GM12872 (cell line): ENCODE data around the gene POLE.

ENCODE experiments used
- CTCF ChIP-seq: IDR thresholded peaks from 3 replicates; pipeline ENCODE4 v1.5.1; 2011; ENCODE audit warnings: low read depth, mild to moderate bottlenecking, low read length, moderate library complexity; ENCODE audit not compliant: insufficient read depth

The POLE gene

DNA sequence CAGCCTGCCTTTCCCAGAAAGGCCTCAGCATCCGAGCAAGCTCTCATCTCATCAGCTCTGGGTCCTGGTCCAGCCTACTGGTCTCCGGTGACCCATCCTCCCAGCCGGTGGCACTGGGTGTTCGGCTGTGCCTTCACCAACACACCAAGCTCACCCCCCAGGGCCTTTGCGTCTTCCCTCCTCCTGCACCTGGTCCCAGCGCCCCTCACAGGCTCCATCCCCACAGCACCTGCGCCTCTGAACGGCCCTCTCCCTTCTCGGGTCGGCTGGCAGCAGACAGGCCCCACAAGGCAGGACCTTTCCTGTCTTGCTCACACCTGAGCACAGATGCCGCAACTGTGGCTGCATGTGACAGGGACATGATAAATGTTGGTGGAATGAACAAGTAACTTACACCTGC is 55.5 kb downstream of the POLE start:
- no peak for TF ChIP-seq CTCF

DNA sequence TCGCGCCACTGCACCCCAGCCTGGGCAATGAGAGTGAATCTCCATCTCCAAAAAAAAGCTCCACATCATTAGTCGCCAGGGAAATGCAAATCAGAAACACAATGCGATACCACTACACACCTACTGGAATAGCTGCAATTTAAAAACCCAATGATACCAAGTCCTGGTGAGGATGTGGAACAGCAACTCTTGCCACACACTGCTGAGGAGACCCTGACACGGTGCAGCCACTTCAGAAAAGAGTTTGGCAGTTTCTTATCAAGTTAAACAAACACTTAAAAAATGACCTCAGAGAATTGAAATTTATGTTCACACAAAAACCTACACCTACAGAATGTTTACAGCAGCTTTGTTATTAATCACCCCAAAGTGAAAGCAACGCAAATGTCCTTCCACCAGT is 56.5 kb downstream of the POLE start:
- TF ChIP-seq CTCF = no peak

DNA sequence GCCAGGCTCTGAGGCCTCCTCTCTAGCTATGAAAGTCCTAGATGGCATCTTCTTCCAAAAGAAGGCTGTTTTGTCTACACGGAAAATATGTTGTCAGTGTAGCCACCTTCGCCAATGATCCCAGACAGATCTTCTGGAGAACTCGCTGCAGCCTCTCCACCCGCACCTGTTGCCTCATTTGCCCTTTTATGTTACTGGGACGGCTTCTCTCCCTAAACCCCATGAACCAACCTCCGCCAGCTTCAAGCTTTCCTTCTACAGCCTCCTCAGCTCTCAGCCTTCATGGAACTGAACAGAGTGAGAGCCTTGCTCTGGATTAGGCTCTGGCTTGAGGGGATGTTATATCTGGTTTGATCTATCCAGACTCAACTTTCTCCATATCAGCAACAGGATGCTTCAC is 57.8 kb downstream of the POLE start:
- no peak for TF ChIP-seq CTCF

DNA sequence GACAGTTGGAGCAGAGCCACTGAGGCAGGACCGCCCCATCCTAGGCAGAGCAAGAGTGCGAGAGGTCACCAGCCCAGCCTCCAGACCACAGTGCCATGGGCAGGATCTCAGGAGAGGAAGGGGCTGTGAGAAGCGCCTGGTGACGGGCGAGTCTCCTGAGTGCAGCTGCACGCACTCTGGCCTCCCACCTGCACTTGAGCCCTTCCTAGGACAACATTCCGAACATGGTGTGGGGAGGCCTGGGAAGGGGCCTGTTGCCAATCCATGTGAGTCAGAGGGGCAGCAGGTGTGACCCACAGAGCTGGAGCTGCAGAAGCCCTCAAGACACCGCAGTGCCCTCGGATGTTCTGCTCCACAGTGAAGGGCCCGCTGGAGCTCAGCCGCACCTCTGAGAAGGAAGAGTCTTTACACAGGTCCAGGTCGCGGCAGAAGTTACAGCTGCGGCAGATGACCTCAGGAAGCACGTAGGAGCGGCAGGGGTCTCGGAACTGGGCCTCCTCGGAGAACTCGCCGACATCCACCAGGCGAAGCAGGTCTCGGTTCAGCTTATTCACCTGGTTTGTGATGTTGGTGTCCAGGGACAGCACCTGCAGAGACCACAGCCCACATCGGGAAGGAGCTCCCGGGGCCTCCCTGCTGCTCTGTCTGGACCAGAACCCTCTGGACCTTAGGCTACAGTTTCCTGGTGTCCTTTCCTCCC is 61.3 kb downstream of the POLE start:
- no peak for TF ChIP-seq CTCF

DNA sequence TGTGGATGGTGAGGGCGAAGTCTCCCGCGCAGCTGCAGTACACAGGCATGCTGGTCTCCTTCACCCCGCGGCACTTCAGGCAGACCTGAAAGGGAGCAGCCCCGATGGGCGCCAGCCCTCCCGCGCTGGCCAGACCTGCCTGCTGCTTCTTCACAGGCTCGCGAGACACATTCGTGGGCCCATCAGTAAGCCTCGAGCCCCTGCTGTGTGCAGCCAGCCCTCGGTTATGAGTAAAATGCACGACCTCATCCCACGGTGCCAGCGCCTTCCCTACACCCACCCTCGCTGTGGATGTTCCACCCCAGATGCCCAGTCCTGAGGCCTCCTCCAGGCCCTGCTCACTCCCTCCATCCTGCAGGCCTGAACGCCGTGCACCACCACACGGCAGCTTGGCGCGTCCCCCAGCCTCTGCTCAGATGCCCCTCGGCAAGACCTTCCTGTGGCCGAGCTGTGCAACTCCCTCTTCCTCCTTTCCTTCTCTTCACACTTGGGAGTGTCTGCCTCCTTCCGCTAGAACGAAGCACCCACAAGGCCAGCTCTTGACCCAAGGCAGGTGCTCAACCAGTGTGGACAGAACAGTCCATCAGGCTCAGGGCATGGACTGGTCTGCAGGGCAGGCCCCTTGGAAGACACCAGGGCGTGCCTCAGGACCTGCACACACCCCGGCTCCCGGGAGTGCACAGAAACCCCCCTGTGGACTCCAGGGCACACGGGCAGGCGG is 62.1 kb downstream of the POLE start:
- TF ChIP-seq CTCF = no peak

GRCh38 chr12:132624186-132624855 is 62.8 kb downstream of the POLE start:
- no peak for TF ChIP-seq CTCF

- no peak for TF ChIP-seq CTCF
These were observed 63.9 kb downstream of the POLE start for GRCh38 chr12:132623072-132623869.
